HCEC 1CT (cell line): Measurements from ENCODE around the gene TRPV3.
A peak's percentile ranks its signal among the peaks of the same experiment; 100 is the strongest.

Source experiments
- DNase-seq: peaks from one replicate; pipeline ENCODE4 v3.0.0-alpha.2; 2017

TRPV3 gene

DNA sequence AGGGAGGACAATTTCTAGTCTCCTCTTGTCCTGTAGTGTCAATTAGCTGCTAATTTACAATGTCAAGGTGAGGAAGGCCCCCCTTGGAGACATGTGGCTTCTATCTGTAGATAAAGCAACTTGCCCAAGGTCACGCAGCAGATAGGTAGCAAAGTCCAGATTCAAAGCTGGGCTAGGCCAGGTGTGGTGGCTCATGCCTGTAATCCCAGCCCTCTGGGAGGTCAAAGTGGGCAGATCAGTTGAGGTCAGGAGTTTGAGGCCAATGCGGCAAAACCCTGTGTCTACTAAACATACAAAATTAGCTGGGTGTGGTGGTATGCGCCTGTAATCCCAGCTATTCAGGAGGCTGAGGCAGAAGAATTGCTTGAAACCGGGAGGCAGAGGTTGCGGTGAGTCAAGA lies 11.1 kb downstream of the TRPV3 start:
- DNase-seq, result no peak

DNA sequence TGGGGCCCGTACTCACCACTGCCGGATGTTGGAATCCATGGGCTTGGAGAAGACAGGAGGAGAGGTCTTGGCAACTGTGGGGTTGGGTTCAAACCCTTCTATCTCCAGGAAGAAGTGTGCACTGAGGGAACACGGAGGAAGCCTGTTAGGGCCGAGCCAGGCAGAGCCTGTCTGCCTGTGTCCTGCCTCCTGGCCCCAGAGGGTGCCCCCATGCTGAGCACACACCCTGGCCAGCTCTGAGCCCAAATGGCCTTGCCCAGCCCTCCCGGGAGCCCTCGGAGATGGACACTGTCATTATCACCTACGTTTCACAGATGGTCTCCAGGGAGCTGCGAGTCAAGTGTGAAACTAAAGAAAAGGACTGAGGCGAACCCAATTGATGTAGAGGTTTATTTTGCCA lies 12.5 kb downstream of the TRPV3 start:
- no peak for DNase-seq

DNA sequence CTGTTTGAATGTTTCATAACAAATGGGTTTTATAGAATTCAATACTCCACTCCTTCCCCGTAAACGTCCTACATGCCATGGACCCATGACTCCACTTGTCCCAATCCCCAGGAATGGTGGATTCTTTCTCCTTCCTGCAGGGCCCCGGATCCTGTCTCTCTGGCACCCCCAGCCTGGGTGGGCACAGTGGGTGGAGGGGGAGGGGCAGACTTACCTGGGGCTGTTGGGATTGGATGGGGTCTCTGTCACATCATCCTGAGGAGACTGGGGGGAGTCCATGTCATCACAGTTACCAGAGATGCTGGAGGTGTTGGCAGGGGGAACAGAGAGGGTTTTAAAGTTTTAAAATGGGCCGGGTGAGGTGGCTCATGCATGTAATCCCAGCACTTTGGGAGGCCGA lies 13.2 kb downstream of the TRPV3 start:
- no peak for DNase-seq

DNA sequence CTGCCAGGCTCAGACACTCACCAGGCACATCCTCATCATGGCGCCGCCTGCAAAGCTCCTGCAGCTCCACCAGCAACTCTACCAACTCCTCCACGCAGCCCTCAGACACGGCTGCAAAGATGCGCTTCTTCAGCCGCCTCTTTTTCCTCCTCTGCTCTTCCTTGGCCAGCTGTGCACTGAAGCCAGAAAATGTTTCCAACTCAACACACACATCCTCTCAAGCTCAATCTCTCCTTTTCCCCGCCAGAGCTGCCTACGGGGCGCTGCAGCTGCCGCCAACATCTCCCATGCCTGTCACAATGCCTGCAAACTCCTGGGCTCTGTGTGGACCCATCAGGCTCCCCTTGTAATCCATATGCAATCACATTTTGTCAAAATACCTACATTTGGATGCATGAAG lies 14.2 kb downstream of the TRPV3 start:
- DNase-seq, result no peak

DNA sequence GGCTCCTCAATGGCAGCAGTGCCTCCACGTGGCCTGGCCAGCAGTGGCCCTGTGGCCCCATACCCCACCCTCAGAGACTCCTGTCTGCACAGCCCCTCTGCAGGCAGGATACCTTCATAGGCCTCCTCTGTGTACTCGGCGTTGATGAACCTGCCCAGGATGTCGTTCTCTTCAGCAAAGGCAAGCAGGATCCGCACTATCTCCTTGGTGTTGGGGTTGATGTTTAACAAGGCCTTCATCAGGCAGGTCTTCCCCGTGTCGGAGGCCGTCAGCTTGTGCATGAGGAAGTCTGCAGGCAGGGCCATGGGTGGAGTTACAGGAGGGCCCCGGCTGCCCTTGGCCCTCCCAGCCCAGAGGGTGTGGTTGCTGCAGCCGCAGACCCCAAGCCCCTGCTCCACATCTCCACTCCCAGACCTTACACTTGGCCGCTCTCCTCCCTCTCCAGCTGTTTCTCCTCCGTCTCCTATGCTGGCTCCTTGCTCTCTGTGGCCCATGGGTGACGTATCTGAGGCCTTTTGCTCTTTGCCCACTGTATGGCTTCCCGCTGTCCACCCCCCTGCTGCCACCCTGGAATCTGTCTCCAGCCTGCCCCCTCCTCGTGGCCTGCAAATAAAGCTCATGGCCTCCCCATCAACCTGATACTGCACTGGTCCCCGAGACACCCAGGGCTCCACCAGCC lies 15.1 kb downstream of the TRPV3 start:
- no peak for DNase-seq

DNA sequence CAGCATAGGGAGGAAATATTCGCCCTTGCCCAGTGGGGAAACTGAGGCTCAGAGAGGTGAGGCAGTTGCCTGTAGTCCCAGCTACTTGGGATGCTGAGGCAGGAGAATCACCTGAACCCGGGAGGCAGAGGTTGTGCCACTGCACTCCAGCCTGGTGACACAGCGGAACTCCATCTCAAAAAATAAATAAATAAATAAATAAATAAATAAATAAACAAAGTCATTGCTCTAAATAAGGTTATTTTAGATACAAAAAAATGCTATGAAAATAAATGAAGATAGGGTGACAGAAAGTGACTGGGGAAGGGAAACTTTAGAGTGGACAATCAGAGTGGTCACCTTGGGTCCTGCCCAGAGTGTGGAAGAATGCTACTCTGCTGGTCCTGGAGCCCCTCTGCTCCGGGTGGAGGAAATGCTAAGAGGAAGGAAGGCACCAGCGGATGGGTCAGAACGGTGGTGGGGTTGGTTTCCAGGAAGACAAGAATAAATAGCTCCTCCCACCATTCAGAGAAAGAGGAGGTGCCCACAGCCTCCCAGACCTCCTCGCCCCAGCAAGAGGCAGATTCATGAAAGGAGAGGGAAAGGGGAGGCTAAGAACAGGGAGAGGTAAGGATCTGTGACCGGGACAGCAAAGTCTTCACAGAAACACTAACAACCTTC lies 17.6 kb downstream of the TRPV3 start:
- DNase-seq, result no peak

DNA sequence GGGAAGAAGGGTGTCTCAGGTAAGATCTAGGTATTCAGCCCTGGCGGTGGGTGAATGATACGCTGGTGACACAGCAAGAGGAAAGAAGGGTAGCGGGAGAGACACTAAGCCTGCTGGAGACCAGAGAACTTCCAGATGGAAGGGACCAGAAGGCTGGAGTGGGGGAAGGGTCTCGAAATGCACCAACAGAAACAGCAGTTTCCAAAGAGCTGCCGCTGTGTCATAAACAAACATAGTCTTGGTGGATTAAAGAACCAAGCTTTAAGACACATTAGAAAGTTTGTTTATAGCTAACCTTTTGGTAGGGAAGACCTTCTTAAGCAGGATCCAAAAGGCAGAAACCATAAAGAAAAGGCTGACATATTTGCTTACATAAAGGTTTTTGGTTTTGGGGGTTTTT lies 20.9 kb downstream of the TRPV3 start:
- no peak for DNase-seq

DNA sequence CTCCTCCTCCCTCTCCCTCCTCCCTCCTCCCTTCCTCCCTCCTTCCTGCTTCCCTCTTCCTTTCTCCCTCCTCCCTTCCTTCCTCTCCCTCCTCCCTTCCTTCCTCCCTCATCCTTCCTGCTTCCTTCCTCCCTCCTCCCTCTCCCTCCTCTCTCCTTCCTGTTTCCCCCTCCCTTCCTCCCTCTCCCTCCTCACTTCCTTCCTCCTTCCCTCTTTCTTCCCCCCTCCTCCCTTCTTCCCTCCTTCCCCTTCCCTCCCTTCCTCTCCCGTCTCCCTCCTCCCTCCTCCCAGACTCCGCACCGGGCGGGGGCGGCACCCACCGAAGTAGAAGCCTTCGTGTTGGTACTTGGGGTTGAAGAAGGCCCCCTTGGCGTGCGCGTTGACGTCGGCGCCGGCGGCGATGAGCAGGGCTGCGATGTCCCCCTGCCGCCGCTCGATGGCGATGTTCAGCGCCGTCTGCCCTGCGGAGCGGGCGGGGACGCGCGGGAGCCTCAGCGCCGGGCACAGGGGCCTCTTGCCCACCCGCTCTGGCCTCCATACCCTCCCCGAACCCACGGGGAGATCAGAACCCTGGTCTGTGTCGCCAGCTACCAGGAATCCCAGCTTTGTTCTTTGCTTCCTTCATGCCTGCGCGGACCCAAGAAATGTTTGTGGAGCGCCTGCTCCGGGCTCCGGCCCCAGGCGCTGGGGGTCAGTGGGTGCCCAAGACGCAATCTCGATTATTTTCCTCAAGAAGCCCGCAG lies 22.2 kb downstream of the TRPV3 start:
- peak; percentile 69 for DNase-seq

DNA sequence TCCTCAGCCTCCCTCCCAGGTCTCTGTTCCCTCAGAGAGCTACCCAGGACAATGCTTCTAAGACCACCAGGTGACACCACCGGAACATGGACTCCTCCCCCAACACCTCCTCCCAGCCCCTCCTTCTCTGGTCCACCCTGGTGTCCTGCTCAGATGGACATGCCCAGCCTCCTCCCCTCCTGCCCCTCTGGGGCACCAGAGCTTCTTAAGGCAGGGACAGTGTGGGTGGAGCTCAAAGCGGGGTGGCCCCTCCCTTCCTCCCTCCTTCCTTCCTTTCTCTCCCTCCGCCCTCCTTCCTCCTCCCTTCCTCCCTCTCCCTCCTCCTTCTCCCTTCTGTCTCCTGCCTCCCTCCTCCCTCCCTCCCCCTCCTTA lies 22.7 kb downstream of the TRPV3 start:
- DNase-seq, result peak; percentile 40

DNA sequence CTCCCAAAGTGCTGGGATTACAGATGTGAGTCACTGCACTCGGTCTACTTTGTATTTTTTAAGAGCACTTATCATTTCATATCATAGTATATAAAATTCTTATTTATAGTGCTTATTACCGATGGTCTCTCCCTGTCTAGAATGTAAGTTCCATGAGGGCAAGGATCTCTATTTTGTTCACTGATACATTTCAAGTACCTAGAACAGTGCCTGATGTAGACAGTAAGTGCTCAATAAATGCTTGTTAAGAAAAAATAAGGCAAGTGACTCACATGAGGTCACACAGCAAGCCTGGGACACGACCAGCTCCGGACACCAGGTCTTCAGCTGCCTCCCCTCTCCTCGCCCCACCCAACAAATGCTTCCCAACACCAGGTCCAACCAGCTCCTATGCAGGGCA lies 23.9 kb downstream of the TRPV3 start:
- no peak for DNase-seq

DNA sequence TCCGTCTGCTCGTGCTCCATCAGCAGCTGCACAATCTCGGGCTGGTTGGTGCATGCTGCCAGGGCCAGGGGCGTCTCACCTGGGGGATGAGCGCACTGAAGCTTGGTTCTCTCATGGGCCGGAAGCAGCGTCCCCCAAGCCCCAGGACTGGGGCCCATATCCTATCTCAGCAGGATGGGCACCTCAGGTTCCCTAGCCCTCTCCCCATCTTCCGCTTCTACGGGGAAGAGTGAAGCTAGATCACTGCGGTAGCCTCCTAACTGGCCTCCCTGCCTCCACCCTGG lies 24.8 kb downstream of the TRPV3 start:
- no peak for DNase-seq

DNA sequence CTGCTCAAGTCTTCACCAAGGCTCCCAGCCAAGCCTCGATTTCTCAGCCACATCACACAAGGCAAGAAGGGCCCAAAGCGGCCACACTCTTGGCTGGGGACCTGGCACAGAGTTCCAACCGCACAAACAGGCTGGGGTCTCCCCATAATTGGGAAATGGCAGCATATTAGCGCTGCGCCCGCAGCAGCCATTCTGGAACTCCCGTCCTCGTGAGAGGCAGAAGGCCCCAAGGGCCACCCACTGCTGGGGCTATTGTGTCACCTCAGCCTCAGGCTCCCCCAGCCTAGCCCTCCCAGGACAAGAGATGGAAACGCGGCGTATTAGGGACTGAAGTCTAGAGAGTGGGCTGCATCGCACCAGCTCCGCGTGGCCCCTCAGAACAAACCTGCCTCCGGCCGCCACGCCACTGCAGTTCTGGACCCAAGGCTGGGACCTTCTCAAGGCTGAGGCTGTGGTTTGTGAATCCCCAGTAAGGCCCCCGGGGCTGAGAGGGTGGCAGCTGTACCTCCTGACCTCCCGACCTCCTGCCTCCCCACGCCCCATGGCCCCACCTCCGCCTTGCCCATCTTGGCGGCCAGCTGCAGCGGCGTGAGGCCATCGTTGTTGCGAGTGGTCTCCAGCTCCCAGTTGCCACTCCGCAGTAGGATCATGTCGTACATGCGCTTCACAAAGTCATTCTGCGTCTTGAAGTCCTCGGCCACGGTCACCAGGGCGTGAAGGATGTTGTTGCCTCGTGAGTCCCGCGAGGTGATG lies 25.3 kb downstream of the TRPV3 start:
- no peak for DNase-seq

DNA sequence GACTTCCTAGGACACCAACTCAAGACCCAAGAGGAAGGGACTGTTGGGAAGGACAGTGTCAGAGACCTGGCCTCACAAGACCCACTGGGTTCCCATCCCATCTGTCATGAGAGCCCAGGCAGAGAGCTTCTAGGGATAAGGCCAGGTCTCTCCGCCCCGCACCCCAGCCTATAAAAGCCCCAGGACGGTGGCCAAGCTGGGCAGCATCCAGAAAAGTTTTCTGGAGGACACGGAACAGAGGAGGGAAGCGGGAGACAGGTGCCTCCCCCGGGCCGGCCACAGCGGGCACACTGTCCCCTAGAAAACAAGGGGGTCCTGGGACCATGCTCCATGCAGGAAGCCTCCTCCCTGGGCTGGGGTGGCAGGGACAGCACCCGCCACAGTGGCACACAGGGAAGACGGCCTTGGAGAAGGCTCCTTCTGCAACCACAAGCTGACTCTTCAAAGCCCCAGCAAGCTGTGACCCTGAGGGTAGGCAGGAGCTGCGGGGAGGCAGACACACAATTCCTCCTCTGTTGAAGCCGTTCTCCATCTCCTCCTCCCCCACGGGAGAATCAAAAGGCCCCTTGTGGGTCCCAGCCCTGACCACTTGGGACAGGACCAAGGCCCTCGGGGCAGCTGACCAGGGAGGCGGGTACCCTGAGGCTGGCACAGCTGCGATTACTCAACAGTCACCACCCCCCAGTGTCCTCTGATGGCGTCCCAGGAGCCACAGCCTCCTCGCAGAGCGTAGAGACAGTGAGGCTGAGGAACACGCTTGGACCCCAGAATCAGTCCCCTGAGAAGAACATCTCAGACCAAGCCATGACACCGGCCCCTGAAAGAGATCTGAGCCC lies 26.1 kb downstream of the TRPV3 start:
- no peak for DNase-seq

DNA sequence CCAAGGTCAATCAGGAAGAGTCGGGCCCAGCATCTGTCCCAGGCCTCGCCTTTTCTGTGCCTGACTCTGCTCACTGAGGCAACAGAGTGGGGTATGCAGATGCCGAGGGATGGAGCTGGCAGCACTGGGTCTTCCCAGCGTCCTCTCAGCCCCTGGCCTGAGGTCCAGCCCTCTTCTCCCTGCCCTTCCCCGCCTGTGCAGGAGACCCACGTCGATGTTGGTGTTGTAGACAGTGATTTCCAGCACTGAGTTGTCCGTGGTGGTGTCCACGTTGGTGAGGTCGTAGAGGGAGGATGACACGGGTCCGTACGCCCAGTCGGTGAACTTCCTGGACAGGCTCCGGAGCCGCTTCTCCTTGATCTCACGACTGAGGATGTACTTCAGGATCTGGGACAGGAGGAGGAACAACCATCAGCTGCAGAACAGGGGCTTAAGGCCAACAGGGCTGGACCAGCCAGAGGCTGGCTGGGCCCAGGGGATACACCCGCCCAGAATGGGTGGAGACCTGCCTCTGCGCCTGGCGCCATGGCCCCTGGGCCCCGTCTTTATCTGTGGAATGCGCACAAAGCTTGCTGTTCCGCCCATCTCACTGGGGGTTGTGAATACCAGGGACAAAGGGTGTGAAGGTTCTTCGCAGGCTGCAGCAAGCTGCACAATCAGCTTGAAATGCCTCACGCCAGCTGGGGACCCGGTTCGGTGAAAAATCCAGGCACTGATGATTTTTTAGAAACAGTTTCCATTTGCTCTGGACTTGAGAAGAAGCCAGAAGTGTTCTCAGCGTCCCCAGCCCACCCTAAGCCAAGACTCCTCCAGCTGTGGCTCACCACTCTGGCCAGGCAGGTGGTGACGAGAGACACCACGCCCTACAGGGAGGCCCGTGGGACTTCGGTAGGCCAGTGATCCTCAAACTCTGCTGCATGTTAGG lies 27.5 kb downstream of the TRPV3 start:
- DNase-seq, result no peak

DNA sequence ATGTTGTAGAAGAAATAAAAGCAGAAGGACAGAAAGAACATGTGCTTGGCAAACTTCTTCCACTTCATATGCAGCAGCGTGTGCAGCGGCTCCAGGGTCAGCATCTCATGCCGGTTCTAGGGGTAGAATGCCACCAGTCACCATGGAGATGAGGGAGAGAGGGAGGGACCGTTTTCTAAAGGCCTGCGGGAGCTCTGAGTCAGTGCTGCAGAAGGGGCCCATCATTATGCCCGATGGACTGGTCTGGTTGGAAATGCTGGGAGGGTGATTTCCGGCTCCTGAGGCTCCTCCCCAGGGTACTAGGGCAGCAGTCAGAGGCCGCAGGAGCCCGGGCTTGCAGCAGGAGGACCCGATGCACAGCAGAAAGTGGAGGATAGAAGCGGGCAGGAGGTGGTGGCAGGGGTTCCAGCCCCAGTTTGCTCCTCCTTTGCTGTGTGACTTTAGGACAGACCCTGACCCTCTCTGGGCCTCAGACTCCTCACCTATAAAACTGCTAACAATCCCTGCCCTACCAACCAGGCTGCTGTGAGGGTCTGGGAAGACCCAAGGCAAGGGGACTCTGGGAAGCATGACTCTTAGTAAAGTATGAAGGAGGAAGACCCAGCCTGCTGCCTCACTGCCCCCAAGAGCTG lies 28.6 kb downstream of the TRPV3 start:
- DNase-seq, result no peak

DNA sequence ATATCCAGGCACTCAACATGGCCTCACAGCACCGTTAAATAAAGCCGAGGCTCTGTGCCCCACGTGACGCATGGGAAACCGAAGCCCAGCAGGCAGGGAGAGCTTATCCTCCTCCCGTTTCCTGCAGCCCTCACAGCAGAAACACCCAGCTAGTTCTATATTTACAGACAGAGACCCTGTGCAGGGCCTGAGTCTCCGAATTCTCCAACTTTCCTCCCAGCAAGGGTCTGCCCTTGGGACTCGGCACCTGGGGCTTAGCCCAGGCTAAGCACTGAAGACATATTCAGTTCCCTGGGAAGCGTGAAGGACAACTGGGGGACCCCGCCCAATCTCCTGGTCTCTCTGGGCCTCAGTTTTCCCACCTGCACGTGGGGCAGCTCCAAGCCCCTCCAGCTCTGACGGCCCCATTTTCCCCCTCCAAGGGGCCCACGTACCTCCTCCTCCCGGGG lies 29.2 kb downstream of the TRPV3 start:
- no peak for DNase-seq

DNA sequence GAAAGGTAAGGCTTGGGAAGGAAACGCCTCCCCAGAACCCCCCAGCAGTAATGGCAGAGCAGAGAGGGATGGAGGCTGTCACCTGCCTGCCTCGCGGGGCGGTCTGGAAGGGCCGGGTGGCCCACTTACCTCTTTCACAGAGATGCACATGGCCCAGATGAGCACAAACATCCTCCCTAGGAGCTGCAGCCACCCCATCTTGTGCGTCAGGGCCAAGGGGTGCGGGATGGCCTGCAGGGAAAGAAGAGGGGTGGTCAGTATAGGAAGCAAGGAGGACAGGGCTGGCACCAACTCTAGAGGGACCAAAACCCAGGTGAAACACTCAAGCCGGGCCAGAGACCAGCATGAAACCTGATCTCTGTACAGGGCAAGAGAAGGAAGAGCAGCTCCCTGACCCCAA lies 29.7 kb downstream of the TRPV3 start:
- DNase-seq, result no peak

DNA sequence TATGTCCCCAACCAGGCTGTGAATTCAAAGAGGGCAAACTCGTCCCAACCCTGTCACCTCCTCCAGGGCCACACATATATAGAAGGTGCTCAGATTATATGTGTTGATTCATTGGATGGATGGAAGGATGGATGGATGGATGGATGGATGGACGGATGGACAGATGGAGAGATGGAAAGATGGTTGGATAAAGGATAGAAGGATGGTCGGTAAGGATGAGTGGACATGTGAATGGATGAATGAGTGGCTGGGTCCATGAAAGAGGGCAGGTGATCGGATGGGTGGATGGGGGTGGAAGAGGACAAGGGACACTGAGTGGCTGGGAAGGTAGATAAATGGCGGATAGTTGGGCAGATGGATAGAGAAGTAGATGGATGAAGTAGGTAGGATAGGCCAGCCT lies 30.1 kb downstream of the TRPV3 start:
- no peak for DNase-seq

DNA sequence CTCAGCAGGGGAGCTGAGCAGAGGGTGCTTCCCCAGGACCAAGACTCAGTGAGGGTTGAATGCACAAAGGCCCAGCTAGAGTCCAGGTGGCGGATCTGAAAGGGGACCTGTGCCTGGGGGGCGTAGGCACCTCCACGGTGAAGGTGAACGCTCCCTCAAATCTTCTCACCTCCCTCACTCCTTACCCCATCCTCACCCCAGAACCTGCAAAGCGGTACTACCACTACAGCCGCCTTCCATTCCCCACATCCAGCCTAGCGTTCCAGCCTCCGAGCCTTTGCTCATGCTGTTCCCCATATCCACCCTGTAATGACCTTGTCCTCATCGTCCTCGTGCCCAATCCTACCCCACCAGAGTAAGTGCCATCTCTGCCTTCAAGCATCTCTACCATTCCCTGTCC lies 30.6 kb downstream of the TRPV3 start:
- DNase-seq, result no peak

DNA sequence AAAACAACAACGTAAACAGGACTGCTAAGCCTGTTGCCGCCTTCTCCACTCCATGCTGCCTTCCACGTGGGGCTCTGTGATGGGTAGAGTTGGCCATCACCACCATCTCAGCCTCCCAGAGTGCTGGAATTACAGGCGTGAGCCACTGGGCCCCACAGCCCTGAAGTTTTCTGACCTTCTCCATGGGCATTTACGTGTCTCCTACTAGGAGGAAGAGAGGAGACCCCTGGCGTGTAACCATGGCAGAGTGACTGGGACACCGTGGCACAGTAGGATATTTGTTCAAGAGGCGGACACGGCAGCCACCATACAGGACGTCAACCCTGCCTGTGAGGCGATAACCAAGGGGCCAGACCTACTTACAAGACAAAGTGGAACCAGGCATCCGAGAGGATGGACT lies 31.1 kb downstream of the TRPV3 start:
- DNase-seq, result no peak

DNA sequence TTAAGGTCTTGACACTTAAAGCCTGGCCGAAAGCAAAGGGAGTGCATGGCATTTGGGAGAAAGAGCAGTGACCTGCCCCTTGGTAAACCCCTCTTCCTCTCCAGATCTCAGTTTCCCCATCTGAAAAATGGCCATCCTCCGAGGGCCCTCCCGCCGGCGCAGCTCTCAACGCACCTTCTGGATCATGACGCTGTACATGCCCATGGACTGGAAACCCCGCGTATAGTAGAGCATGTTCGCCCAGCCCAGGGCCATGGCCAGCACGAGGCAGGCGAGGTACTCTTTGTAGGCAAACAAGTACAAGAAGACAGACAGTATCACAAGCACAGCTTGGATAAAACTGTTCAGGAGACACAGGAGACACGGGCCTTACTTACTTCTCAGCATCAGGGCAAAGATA lies 33.6 kb downstream of the TRPV3 start:
- DNase-seq, result no peak
